Heart left ventricle (tissue), 16 donors: ENCODE measurements around the gene LOXL3. TPM values are rescaled to one million over a fixed set of nuclear protein-coding genes. Genes with fewer than 3 reads are reported as not detected.

Experiments used
- ATAC-seq, 4 donors: fragments of 200-7000 bp; cut with Tn5 transposase; one replicate each; pipeline ENCODE4 v1.9.1; 2020 to 2022; ENCODE audit warnings: moderate library complexity in 4 of 4, mild to moderate bottlenecking in 3 of 4, moderate number of reproducible peaks in 1 of 4
- DNase-seq, 5 donors: peaks; one replicate each; pipeline ENCODE4 v3.0.0-alpha.2; 2020
- H3K27ac ChIP-seq, 12 donors: fragments of 200-600 bp; sonication (generic) in 4 of 12; one replicate each; pipeline versions ENCODE4 v1.5.0 to v1.8.0; 2016 to 2022; ENCODE audit warnings: mild to moderate bottlenecking in 2 of 12
- H3K27me3 ChIP-seq, 9 donors: fragments of 200-600 bp; sonication (generic) in 2 of 9; one replicate each; pipeline versions ENCODE4 v1.5.1 to v1.8.0; 2016 to 2022; ENCODE audit warnings: mild to moderate bottlenecking in 3 of 9
- H3K36me3 ChIP-seq, 9 donors: fragments of 200-600 bp; sonication (generic) in 2 of 9; one replicate each; pipeline versions ENCODE4 v1.5.0 to v1.8.0; 2018 to 2022; ENCODE audit warnings: mild to moderate bottlenecking in 2 of 9
- H3K4me1 ChIP-seq, 12 donors: fragments of 200-600 bp; sonication (generic) in 4 of 12; one replicate each; pipeline versions ENCODE4 v1.5.0 to v1.8.0; 2016 to 2022; ENCODE audit warnings: mild to moderate bottlenecking in 3 of 12
- H3K4me3 ChIP-seq, 12 donors: fragments of 200-600 bp; sonication (generic) in 4 of 12; one replicate each; pipeline versions ENCODE4 v1.5.0 to v1.8.0; 2017 to 2022; ENCODE audit warnings: mild to moderate bottlenecking in 9 of 12, moderate library complexity in 4 of 12
- H3K9me3 ChIP-seq, 12 donors: fragments of 200-600 bp; sonication (generic) in 4 of 12; one replicate each; pipeline versions ENCODE4 v1.5.0 to v1.8.0; 2016 to 2022; ENCODE audit warnings: mild to moderate bottlenecking in 1 of 12
- POLR2A ChIP-seq, 2 donors: fragments of 450-650 bp; IDR thresholded peaks; one replicate each; pipeline ENCODE4 v1.6.1; 2017; ENCODE audit warnings: antibody characterized with exemption in 2 of 2, mild to moderate bottlenecking in 2 of 2, moderate library complexity in 2 of 2
- WGBS, 4 donors: extraction: QIAGEN DNeasy Blood & Tissue Kit in 2 of 4; methylation state at CpG; one replicate each; pipeline versions ENCODE4 v1.1.5 to v1.1.7; 2013 to 2018; 5-methylcytosine and 5-hydroxymethylcytosine counted together
- intact Hi-C, 10 donors: fragments of 100-400 bp; cut with DNase I; formaldehyde crosslinking; loops; one replicate each; pipeline versions ENCODE4 v1.11.1 to v1.14.2; 2022
- polyA plus RNA-seq, 2 donors: library from polyadenylated mRNA; stranded (reverse); fragments of 200-250 nt; gene quantifications; one replicate each; pipeline ENCODE4 v1.2.3, GENCODE V29; 2013
- total RNA-seq, 9 donors: library from RNA; depleted of rRNA in 2 of 9; stranded (reverse); fragments of >200 nt in 2 of 9; fragmentation: NEBNext Ultra II Directional in 3 of 9; extraction: Animal tissue kit (Norgen Biotek cat#: 25700) in 3 of 9; gene quantifications; one replicate each; pipeline versions ENCODE4 v1.1.0 to v1.2.4, GENCODE V29; 2016 to 2023
- TF ChIP-seq, protein P1 (sequence below), 12 donors: fragments of 200-600 bp; sonication (generic) in 4 of 12; IDR thresholded peaks; one replicate each; pipeline versions ENCODE4 v1.5.0 to v1.8.0; 2018 to 2022; ENCODE audit warnings: antibody characterized with exemption in 12 of 12, mild to moderate bottlenecking in 5 of 12
- donor health status: ischemic (EF 13 %, LVEDD 7.1; RV severe dilation, severe dysfunction).
- donor health status: healthy with polysubstance abuse.
- donor health status: DM: no; HTN: yes; CAD: no.
- donor health status: DM: no; HTN: no; CAD: no.
- donor health status: ischemic (EF 25% LVEDD 6.9; RV normal size, moderate dysfunction).
- donor health status: ischemic (EF 25% LVEDD 5.7; RV mildly dilated, moderate dysfunction).
- donor health status: healthy.
- donor health status: DM: yes; HTN: yes; CAD: no.
- donor health status: ischemic (EF 35%, LVEDD 5.7; RV mildly dilated, moderate dysfunction).
- donor health status: nonischemic (EF 11% LVEDD 7.7; RV severe dilation, severe dysfunction).
- donor health status: DM: yes; HTN: yes; CAD: no.
- donor health status: PGD.
- donor health status: ischemic (EF 29% LVEDD 5.4; RV normal size, mild dysfunction).
- donor health status: nonischemic (EF 23%, LVEDD 6.1; RV moderate dilation, normal function).

The LOXL3 gene
- total and polyA plus RNA-seq, 11 donors = 1.5 to 8.7 (median 3.0) TPM

- DNase-seq (peak; percentile 85 to 92 (median 90)), ATAC-seq (peak; percentile 32 to 74 (median 73))
- TF ChIP-seq, protein P1, sequence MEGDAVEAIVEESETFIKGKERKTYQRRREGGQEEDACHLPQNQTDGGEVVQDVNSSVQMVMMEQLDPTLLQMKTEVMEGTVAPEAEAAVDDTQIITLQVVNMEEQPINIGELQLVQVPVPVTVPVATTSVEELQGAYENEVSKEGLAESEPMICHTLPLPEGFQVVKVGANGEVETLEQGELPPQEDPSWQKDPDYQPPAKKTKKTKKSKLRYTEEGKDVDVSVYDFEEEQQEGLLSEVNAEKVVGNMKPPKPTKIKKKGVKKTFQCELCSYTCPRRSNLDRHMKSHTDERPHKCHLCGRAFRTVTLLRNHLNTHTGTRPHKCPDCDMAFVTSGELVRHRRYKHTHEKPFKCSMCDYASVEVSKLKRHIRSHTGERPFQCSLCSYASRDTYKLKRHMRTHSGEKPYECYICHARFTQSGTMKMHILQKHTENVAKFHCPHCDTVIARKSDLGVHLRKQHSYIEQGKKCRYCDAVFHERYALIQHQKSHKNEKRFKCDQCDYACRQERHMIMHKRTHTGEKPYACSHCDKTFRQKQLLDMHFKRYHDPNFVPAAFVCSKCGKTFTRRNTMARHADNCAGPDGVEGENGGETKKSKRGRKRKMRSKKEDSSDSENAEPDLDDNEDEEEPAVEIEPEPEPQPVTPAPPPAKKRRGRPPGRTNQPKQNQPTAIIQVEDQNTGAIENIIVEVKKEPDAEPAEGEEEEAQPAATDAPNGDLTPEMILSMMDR (IDR thresholded peaks at IDR 0.05) = peak in 7 of 12 donors; percentile 7 to 53 (median 39)
- TF ChIP-seq POLR2A (IDR thresholded peaks at IDR 0.05) = peak in 1 of 2 donors; percentile 71
- no peaks in the 10 kb centered on the region for H3K9me3 ChIP-seq
- intact Hi-C loops = loop anchor here in 4 of 10 donors (1.0 to 5.0 kb wide), 4 partner anchors 26 to 84 kb away; partner anchors contain the start of genes AUP1 (in 1 of the 4) and HTRA2 (in 1 of the 4)
- peaks cover 0 to 18% (median 15%) of the 10 kb centered on the region in 9 donors for H3K36me3 ChIP-seq
- peaks cover 17 to 63% (median 33%) of the 10 kb centered on the region in 9 donors for H3K27me3 ChIP-seq
- WGBS, 4 donors = 0 to 4% (median 1%) methylated on average over 23 to 67 of the region's 67 CpGs
- peak overlapping the region; percentile 72 to 90 (median 84) for H3K27ac ChIP-seq
- H3K4me1 ChIP-seq = peaks cover 10 to 75% (median 54%) of the 10 kb centered on the region in 12 donors
- peak overlapping the region; percentile 36 to 87 (median 62) for H3K4me3 ChIP-seq
Observed at GRCh38 chr2:74502720-74503505, 50.8 kb downstream of the LOXL3 start.

DNA sequence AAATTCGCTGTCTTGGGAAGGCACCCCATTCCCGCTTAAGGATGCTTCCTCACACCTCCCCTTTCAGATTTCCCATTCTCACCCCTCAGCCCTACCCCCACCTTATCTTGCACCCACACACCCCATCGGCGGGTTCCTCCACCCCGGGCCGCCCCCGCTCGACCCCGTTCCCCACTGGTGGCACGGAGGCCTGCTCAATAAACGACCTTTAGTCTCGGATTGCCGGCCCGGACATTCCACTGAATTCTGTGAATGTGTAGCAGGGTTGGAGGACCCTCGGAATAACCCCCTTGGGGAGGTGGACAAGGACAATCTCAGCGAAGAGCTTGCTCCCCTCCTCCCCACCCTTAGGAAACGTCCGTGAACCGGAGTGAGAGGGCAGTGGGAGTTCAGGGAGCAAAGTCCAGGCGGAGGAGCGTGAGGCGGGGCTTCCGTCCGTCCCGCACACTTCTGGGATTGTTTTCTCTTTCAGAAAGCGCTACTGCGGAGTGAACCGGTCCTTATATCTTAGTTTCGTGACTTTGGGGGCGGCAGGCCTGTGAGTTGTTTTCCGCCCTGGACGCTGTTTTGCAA, 51.5 kb downstream of the LOXL3 start:
- DNase-seq (peak in 1 of 5 donors; percentile 44), ATAC-seq (no peak)
- peaks cover 0 to 18% (median 15%) of the 10 kb centered on the region in 9 donors for H3K36me3 ChIP-seq
- TF ChIP-seq, protein P1 (IDR thresholded peaks at IDR 0.05) = no peak
- TF ChIP-seq POLR2A (IDR thresholded peaks at IDR 0.05) = no peak
- H3K4me3 ChIP-seq = peak overlapping the region; percentile 36 to 87 (median 62)
- H3K9me3 ChIP-seq = no peaks in the 10 kb centered on the region
- peaks cover 21 to 69% (median 35%) of the 10 kb centered on the region in 9 donors for H3K27me3 ChIP-seq
- WGBS, 4 donors = 9 to 15% (median 12%) methylated on average over 31 to 32 of the region's 32 CpGs
- H3K4me1 ChIP-seq = peaks cover 14 to 79% (median 60%) of the 10 kb centered on the region in 12 donors
- peak overlapping the region in 11 of 12 donors; percentile 75 to 90 (median 84) for H3K27ac ChIP-seq
- intact Hi-C loops = loop anchor here in 4 of 10 donors (5.0 kb wide), 3 partner anchors 75 to 85 kb away; no protein-coding TSS in a partner anchor

- H3K36me3 ChIP-seq = peaks cover 0 to 18% (median 15%) of the 10 kb centered on the region in 9 donors
- no peaks in the 10 kb centered on the region for H3K9me3 ChIP-seq
- TF ChIP-seq, protein P1 (IDR thresholded peaks at IDR 0.05) = no peak
- no peak for TF ChIP-seq POLR2A (IDR thresholded peaks at IDR 0.05)
- no peak for DNase-seq
- peaks cover 21 to 73% (median 35%) of the 10 kb centered on the region in 9 donors for H3K27me3 ChIP-seq
- peak overlapping the region in 4 of 12 donors; percentile 59 to 87 (median 66) for H3K4me3 ChIP-seq
- peaks cover 12 to 73% (median 55%) of the 10 kb centered on the region in 12 donors for H3K4me1 ChIP-seq
- no peak overlapping the region for H3K27ac ChIP-seq
- ATAC-seq = no peak
- intact Hi-C loops = loop anchor here in 4 of 10 donors (5.0 kb wide), 3 partner anchors 76 to 86 kb away; no protein-coding TSS in a partner anchor
- 61 to 76% (median 73%) methylated on average over 18 of the region's 18 CpGs for WGBS, 4 donors
Observed at GRCh38 chr2:74501335-74502071, 52.2 kb downstream of the LOXL3 start.
